ENCODE results near the gene AHNAK.

DNA sequence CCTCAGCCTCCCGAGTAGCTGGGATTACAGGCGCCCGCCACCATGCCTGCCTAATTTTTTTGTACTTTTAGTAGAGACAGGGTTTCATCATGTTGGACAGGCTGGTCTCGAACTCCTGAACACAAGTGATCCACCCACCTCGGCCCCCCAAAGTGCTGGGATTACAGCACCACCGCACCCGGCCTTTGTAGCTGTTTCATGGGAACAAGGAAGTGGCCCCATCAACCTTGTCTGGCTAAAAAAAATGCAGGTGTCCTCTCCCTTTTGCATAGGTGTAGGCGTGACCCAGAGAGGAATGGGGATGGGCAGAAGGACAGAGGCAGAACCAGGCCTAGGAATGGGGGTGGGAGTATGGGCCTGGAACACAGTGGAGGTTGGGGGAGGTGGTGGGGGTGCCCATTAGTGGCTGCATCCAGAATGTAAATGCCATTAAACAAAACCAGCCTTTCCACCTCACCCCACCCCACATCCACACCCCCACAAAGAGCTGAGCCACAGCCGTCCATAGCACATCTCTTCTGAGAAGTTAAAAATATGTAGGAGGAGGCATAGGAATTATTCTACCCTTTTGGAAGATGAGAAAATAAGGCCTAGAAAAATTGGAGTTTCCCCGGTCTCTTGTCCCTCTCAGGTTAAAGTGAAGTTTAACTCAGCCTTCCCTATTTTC, 150.6 kb downstream of the AHNAK start:
- TF ChIP-seq, protein P1, sequence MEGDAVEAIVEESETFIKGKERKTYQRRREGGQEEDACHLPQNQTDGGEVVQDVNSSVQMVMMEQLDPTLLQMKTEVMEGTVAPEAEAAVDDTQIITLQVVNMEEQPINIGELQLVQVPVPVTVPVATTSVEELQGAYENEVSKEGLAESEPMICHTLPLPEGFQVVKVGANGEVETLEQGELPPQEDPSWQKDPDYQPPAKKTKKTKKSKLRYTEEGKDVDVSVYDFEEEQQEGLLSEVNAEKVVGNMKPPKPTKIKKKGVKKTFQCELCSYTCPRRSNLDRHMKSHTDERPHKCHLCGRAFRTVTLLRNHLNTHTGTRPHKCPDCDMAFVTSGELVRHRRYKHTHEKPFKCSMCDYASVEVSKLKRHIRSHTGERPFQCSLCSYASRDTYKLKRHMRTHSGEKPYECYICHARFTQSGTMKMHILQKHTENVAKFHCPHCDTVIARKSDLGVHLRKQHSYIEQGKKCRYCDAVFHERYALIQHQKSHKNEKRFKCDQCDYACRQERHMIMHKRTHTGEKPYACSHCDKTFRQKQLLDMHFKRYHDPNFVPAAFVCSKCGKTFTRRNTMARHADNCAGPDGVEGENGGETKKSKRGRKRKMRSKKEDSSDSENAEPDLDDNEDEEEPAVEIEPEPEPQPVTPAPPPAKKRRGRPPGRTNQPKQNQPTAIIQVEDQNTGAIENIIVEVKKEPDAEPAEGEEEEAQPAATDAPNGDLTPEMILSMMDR (IDR thresholded peaks at IDR 0.05; ENCODE audit: low read depth, low read length): no peak
- TF ChIP-seq POLR2A (IDR thresholded peaks at IDR 0.05; ENCODE audit: extremely low read depth, insufficient read length): no peak
